HK-2 (cell line): ENCODE data around the gene ANGPTL7.
"Not testable (repeated sequence)": the region's sequence is repeated elsewhere in the genome, so short reads cannot be mapped to it uniquely, and the experiment has no call there.

Source experiments
- DNase-seq: peaks from one replicate; pipeline ENCODE4 v3.0.0-alpha.2; 2018; ENCODE audit not compliant: unreplicated experiment

ANGPTL7 gene

GRCh38 chr1:11188858-11189451, at the start of gene ANGPTL7:
TSS of gene ANGPTL7 (plus strand) at chr1:11189355. CDS start at chr1:11189580, 225 bp downstream.
- no peak for DNase-seq

- DNase-seq: no peak
Observed at GRCh38 chr1:11142618-11143391, 46.4 kb upstream of the ANGPTL7 start.

GRCh38 chr1:11143401-11143800, 45.8 kb upstream of the ANGPTL7 start:
- DNase-seq: no peak

GRCh38 chr1:11143907-11144306, 45.2 kb upstream of the ANGPTL7 start:
- DNase-seq: no peak

- no peak for DNase-seq
Observed at GRCh38 chr1:11144570-11145256, 44.4 kb upstream of the ANGPTL7 start.

- no peak for DNase-seq
Observed at GRCh38 chr1:11145741-11146140, 43.4 kb upstream of the ANGPTL7 start.

GRCh38 chr1:11147197-11147770, 41.9 kb upstream of the ANGPTL7 start:
- DNase-seq: no peak

GRCh38 chr1:11150326-11150725, 38.8 kb upstream of the ANGPTL7 start:
- DNase-seq: no peak

GRCh38 chr1:11151114-11151513, 38.0 kb upstream of the ANGPTL7 start:
- DNase-seq: no peak

GRCh38 chr1:11151826-11152612, 37.1 kb upstream of the ANGPTL7 start:
- no peak for DNase-seq

- no peak for DNase-seq
Observed at GRCh38 chr1:11152755-11153154, 36.4 kb upstream of the ANGPTL7 start.

GRCh38 chr1:11153184-11153583, 36.0 kb upstream of the ANGPTL7 start:
- DNase-seq: no peak

- DNase-seq: no peak
Observed at GRCh38 chr1:11156441-11156840, 32.7 kb upstream of the ANGPTL7 start.

GRCh38 chr1:11156963-11157362, 32.2 kb upstream of the ANGPTL7 start:
- no peak for DNase-seq

GRCh38 chr1:11157394-11157793, 31.8 kb upstream of the ANGPTL7 start:
- no peak for DNase-seq

- DNase-seq: no peak
Observed at GRCh38 chr1:11157867-11158266, 31.3 kb upstream of the ANGPTL7 start.

GRCh38 chr1:11158291-11158690, 30.9 kb upstream of the ANGPTL7 start:
- DNase-seq: no peak

- no peak for DNase-seq
Observed at GRCh38 chr1:11158720-11159321, 30.3 kb upstream of the ANGPTL7 start.

GRCh38 chr1:11162752-11163151, 26.4 kb upstream of the ANGPTL7 start:
- not testable (repeated sequence) for DNase-seq

GRCh38 chr1:11166744-11167143, 22.4 kb upstream of the ANGPTL7 start:
- not testable (repeated sequence) for DNase-seq

GRCh38 chr1:11168731-11169130, 20.4 kb upstream of the ANGPTL7 start:
- DNase-seq: no peak
